ENCODE results near the gene HADHB.

GRCh38 chr2:26196683-26197418 is 47.9 kb upstream of the HADHB start:
- TF ChIP-seq, protein P1, sequence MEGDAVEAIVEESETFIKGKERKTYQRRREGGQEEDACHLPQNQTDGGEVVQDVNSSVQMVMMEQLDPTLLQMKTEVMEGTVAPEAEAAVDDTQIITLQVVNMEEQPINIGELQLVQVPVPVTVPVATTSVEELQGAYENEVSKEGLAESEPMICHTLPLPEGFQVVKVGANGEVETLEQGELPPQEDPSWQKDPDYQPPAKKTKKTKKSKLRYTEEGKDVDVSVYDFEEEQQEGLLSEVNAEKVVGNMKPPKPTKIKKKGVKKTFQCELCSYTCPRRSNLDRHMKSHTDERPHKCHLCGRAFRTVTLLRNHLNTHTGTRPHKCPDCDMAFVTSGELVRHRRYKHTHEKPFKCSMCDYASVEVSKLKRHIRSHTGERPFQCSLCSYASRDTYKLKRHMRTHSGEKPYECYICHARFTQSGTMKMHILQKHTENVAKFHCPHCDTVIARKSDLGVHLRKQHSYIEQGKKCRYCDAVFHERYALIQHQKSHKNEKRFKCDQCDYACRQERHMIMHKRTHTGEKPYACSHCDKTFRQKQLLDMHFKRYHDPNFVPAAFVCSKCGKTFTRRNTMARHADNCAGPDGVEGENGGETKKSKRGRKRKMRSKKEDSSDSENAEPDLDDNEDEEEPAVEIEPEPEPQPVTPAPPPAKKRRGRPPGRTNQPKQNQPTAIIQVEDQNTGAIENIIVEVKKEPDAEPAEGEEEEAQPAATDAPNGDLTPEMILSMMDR (IDR thresholded peaks at IDR 0.05): no peak
- TF ChIP-seq POLR2A (IDR thresholded peaks at IDR 0.05): no peak

Measured in esophagus squamous epithelium (tissue), 4 donors.